ENCODE results near the gene PTPRN2. TPM values are rescaled to one million over a fixed set of nuclear protein-coding genes. Genes with fewer than 3 reads are reported as not detected.

PTPRN2 gene
- total and polyA plus RNA-seq, 2 of the 13 experiments (the other 11 are each of a cell fraction or from before 2014, with no cell fraction given) = 2.5 to 24.2 TPM

GRCh38 chr7:158052381-158053060 is 535.1 kb downstream of the PTPRN2 start:
- ChIA-PET POLR2A (no interaction called here), CTCF (ENCODE audit: low intra/inter-chr PET ratio, low total read pairs) (no interaction called here)
- BruUV-seq (replicated peaks) = no TSS peak
- no peaks in the 10 kb centered on the region for H3K79me2 ChIP-seq (ENCODE audit: insufficient read depth, low read length)
- no peaks in the 10 kb centered on the region for H3K4me1 ChIP-seq (ENCODE audit: insufficient read depth, low read length)
- H3K9me3 ChIP-seq (ENCODE audit: low read length) = no peaks in the 10 kb centered on the region
- intact Hi-C loops (cut with micrococcal nuclease; ENCODE audit: unreplicated experiment) = no loop called here
- peaks cover 4% of the 10 kb centered on the region; the same call in 1 of the 2 replicates for H4K20me1 ChIP-seq (ENCODE audit: insufficient read depth, low read length)
- DNase-seq (ENCODE audit: low spot score) (no peak), FAIRE-seq (no peak), ATAC-seq (no peak)
- no peak overlapping the region for H3K4me2 ChIP-seq (ENCODE audit: low read depth, low read length)
- H3K36me3 ChIP-seq (replicated peaks in 1 of 2; ENCODE audit: control insufficient read depth in 1 of 2, insufficient read depth in 2 of 2, low read length in 2 of 2) = no peaks in the 10 kb centered on the region
- H3K4me3 ChIP-seq (replicated peaks in 1 of 3; ENCODE audit: insufficient read depth in 1 of 3, low read depth in 2 of 3, low read length in 3 of 3) = no peak overlapping the region
- 61% methylated on average over 17 of the region's 24 CpGs for WGBS (ENCODE audit: low lambda C conversion rate)
- H3K27me3 ChIP-seq (ENCODE audit: control insufficient read depth in 1 of 2, insufficient read depth in 2 of 2, low read length in 2 of 2) = no peaks in the 10 kb centered on the region
- H3K9ac ChIP-seq (ENCODE audit: insufficient read depth, low read depth, low read length) = no peak overlapping the region
- in situ Hi-C loops (cut with HindIII; ENCODE audit: extremely low pct_ligation_motif_present, low pct_unique_long_range_greater_than_20kb) = loop anchor here (25.0 kb wide), 1 partner anchor 310 kb away; no protein-coding TSS in a partner anchor
- no peak overlapping the region for H3K27ac ChIP-seq (ENCODE audit: extremely low read length, insufficient read depth, low read length)
- TF ChIP-seq ZNF781 (CRISPR knock-in tag; IDR thresholded peaks at IDR 0.05; ENCODE audit: borderline replicate concordance, not compliant biosample characterization) (no peak), ZNF329 (CRISPR knock-in tag; IDR thresholded peaks at IDR 0.05; ENCODE audit: low read depth) (no peak), ZC3H13 (CRISPR knock-in tag; IDR thresholded peaks at IDR 0.05) (no peak), KMT2A (CRISPR knock-in tag; IDR thresholded peaks at IDR 0.05) (no peak), RFX3 (CRISPR knock-in tag; IDR thresholded peaks at IDR 0.05) (no peak), ZNF513 (CRISPR knock-in tag; conservative IDR thresholded peaks at IDR 0.05) (no peak), MED8 (CRISPR knock-in tag; IDR thresholded peaks at IDR 0.05; ENCODE audit: insufficient replicate concordance) (no peak), MLX (CRISPR knock-in tag; IDR thresholded peaks at IDR 0.05) (no peak), FOXJ3 (CRISPR knock-in tag; IDR thresholded peaks at IDR 0.05; ENCODE audit: borderline replicate concordance) (no peak), TSC22D2 (CRISPR knock-in tag; IDR thresholded peaks at IDR 0.05; ENCODE audit: borderline replicate concordance) (no peak), ETV6 (CRISPR knock-in tag; conservative IDR thresholded peaks at IDR 0.05) (no peak), NFE2L1 (CRISPR knock-in tag; IDR thresholded peaks at IDR 0.05; ENCODE audit: borderline replicate concordance) (no peak), PTBP1 (IDR thresholded peaks at IDR 0.05; ENCODE audit: low read depth, low read length, poor library complexity, severe bottlenecking) (no peak), ZSCAN29 (CRISPR knock-in tag; conservative IDR thresholded peaks at IDR 0.05) (no peak), NFIC (IDR thresholded peaks at IDR 0.05; ENCODE audit: low read length) (no peak), ZNF18 (CRISPR knock-in tag; IDR thresholded peaks at IDR 0.05; ENCODE audit: insufficient replicate concordance) (no peak), ZNF784 (CRISPR knock-in tag; IDR thresholded peaks at IDR 0.05; ENCODE audit: borderline replicate concordance) (no peak), TGIF2 (CRISPR knock-in tag; IDR thresholded peaks at IDR 0.05) (no peak), FOXC1 (CRISPR knock-in tag; IDR thresholded peaks at IDR 0.05; ENCODE audit: borderline replicate concordance) (no peak)
- H2AFZ ChIP-seq (ENCODE audit: low read length) = no peak overlapping the region
